ENCODE data around the gene SLC9C2. TPM values are rescaled to one million over a fixed set of nuclear protein-coding genes. Genes with fewer than 3 reads are reported as not detected.
"Not testable (repeated sequence)": the region's sequence is repeated elsewhere in the genome, so short reads cannot be mapped to it uniquely, and the experiment has no call there.

Gene SLC9C2
- total RNA-seq, 1 experiment from 2014 or later = not detected

DNA sequence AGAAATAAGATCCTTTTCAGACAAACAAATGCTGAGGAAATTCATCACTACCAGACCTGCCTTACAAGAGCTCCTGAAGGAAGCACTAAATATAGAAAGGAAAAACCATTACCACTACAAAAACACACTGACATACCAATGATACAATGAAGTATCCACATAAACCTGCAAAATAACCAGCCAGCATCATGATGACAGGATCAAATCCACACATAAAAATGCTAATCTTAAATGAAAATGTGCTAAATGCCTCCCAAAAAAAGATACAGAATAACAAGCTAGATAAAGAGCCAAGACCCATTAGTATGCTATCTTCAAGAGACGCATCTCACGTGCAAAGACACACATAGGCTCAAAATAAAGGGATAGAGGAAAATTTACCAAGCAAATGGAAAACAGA lies 140.2 kb downstream of the SLC9C2 start:
- Mint-ChIP-seq H3K9me3 (peaks cover 28 to 34% of the 10 kb centered on the region in 2 experiments; a peak in 4 of 5 replicates), H3K36me3 (ENCODE audit: insufficient read depth in 1 of 3, low read depth in 3 of 3) (peaks cover 40 to 66% (median 65%) of the 10 kb centered on the region in 3 experiments)
- WGBS (ENCODE audit: extremely low coverage, insufficient read length, low lambda C conversion rate) = no CpG with 5 or more reads among the region's 2 CpGs
- H3K9ac ChIP-seq (ENCODE audit: extremely low read depth, insufficient read length, low read length); H3K4ac ChIP-seq (ENCODE audit: low read depth, low read length); H3K18ac ChIP-seq (ENCODE audit: insufficient read length, low read depth, low read length); H3K14ac ChIP-seq (ENCODE audit: insufficient read depth, low read length); H3K4me3 Mint-ChIP-seq; H2AFZ ChIP-seq (ENCODE audit: low read length); DNase-seq; H3K9me3 ChIP-seq (ENCODE audit: control insufficient read depth, low read depth, low read length); H3K4me1 Mint-ChIP-seq; H2BK5ac ChIP-seq (ENCODE audit: insufficient read length, low read length); H2BK15ac ChIP-seq (ENCODE audit: low read depth, low read length); H3T11ph ChIP-seq (ENCODE audit: low read length); H4K91ac ChIP-seq (ENCODE audit: insufficient read length, low read depth, low read length); H3K27ac Mint-ChIP-seq; H3K27me3 ChIP-seq (ENCODE audit: insufficient read depth, low read length); H3K27ac ChIP-seq (ENCODE audit: insufficient read length, low read depth, low read length); H3K4me2 ChIP-seq (ENCODE audit: insufficient read depth, insufficient read length, low read length); H2BK12ac ChIP-seq (ENCODE audit: insufficient read length, low read depth, low read length); H4K8ac ChIP-seq (replicated peaks; ENCODE audit: insufficient read length, low read depth, low read length); H3K4me1 ChIP-seq (ENCODE audit: insufficient read depth, low read length); H4K20me1 ChIP-seq (ENCODE audit: control insufficient read depth, insufficient read depth, insufficient read length); H3K23ac ChIP-seq (ENCODE audit: insufficient read length, low read depth, low read length); H3K79me1 ChIP-seq (ENCODE audit: insufficient read depth, low read depth, low read length, poor library complexity, severe bottlenecking); H4K5ac ChIP-seq (ENCODE audit: insufficient read length, low read depth, low read length); H3K23me2 ChIP-seq (ENCODE audit: insufficient read length, low read depth, low read length, poor library complexity, severe bottlenecking); H3K27me3 Mint-ChIP-seq (ENCODE audit: low read depth); H2BK120ac ChIP-seq (ENCODE audit: low read depth, low read length, poor library complexity, severe bottlenecking); H2BK20ac ChIP-seq (ENCODE audit: low read depth, low read length, poor library complexity, severe bottlenecking); H3K56ac ChIP-seq (ENCODE audit: insufficient read length, low read depth, low read length); H2AK5ac ChIP-seq (ENCODE audit: insufficient read length, low read length); H3K79me2 ChIP-seq (ENCODE audit: insufficient read depth, low read length): not testable (repeated sequence)
